Left ventricle myocardium inferior (tissue), 1 donor: Measurements from ENCODE around the gene CCDC136. TPM values are rescaled to one million over a fixed set of nuclear protein-coding genes. Genes with fewer than 3 reads are reported as not detected.

Experiments
- DNase-seq: peaks from one replicate; pipeline ENCODE4 v3.0.0-alpha.2; 2020
- H3K27ac ChIP-seq: fragments of 200-600 bp; replicated peaks from 2 replicates; pipeline ENCODE4 v1.8.0; 2021
- H3K27me3 ChIP-seq: fragments of 200-600 bp; 2 replicates; pipeline ENCODE4 v1.8.0; 2021; ENCODE audit warnings: low read depth
- H3K36me3 ChIP-seq: fragments of 200-600 bp; 2 replicates; pipeline ENCODE4 v1.8.0; 2021
- H3K4me1 ChIP-seq: fragments of 200-600 bp; 2 replicates; pipeline ENCODE4 v1.8.0; 2021
- H3K4me3 ChIP-seq: fragments of 200-600 bp; 2 replicates; pipeline ENCODE4 v1.8.0; 2021; ENCODE audit warnings: mild to moderate bottlenecking, moderate library complexity
- H3K9me3 ChIP-seq: fragments of 200-600 bp; replicated peaks from 2 replicates; pipeline ENCODE4 v1.8.0; 2021
- intact Hi-C: fragments of 100-400 bp; cut with micrococcal nuclease; formaldehyde crosslinking; loops from one replicate; pipeline ENCODE4 v1.11.0; 2022
- total RNA-seq: library from RNA; stranded (reverse); fragmentation: NEBNext Ultra II Directional; extraction: Animal tissue kit (Norgen Biotek cat#: 25700); gene quantifications from one replicate; pipeline ENCODE4 v1.2.1, GENCODE V29; 2021
- TF ChIP-seq, protein P1 (sequence below): fragments of 200-600 bp; IDR thresholded peaks from 2 replicates; pipeline ENCODE4 v1.8.0; 2021; ENCODE audit warnings: antibody characterized with exemption, mild to moderate bottlenecking, borderline replicate concordance
- donor health status: DM: no; HTN: yes; CAD: no; lungs with severe emphysema.

CCDC136 gene
- total RNA-seq, 1 donor from 2014 or later = 8.2 TPM

DNA sequence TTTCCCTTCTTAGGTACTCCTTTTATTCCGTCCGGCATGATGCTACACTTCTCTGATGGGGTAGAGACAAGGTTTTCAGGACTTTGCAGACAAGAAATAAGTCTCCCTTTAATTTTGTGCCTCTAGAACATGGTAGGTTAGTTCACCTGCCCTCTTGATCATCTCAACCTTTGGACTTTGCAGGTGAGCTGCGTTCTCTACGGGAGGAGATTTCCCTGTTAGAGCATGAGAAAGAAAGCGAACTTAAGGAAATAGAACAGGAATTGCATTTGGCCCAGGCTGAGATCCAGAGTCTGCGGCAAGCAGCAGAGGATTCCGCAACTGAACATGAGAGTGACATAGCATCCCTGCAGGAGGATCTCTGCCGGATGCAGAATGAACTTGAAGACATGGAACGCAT is 9.2 kb downstream of the CCDC136 start:
- Histone ChIP-seq H3K27ac (no peak overlapping the region), H3K4me1 (no peaks in the 10 kb centered on the region), H3K36me3 (no peaks in the 10 kb centered on the region), H3K4me3 (no peak overlapping the region), H3K27me3 (no peaks in the 10 kb centered on the region), H3K9me3 (no peaks in the 10 kb centered on the region)
- no peak for DNase-seq
- TF ChIP-seq, protein P1, sequence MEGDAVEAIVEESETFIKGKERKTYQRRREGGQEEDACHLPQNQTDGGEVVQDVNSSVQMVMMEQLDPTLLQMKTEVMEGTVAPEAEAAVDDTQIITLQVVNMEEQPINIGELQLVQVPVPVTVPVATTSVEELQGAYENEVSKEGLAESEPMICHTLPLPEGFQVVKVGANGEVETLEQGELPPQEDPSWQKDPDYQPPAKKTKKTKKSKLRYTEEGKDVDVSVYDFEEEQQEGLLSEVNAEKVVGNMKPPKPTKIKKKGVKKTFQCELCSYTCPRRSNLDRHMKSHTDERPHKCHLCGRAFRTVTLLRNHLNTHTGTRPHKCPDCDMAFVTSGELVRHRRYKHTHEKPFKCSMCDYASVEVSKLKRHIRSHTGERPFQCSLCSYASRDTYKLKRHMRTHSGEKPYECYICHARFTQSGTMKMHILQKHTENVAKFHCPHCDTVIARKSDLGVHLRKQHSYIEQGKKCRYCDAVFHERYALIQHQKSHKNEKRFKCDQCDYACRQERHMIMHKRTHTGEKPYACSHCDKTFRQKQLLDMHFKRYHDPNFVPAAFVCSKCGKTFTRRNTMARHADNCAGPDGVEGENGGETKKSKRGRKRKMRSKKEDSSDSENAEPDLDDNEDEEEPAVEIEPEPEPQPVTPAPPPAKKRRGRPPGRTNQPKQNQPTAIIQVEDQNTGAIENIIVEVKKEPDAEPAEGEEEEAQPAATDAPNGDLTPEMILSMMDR = no peak
- intact Hi-C loops = no loop called here

DNA sequence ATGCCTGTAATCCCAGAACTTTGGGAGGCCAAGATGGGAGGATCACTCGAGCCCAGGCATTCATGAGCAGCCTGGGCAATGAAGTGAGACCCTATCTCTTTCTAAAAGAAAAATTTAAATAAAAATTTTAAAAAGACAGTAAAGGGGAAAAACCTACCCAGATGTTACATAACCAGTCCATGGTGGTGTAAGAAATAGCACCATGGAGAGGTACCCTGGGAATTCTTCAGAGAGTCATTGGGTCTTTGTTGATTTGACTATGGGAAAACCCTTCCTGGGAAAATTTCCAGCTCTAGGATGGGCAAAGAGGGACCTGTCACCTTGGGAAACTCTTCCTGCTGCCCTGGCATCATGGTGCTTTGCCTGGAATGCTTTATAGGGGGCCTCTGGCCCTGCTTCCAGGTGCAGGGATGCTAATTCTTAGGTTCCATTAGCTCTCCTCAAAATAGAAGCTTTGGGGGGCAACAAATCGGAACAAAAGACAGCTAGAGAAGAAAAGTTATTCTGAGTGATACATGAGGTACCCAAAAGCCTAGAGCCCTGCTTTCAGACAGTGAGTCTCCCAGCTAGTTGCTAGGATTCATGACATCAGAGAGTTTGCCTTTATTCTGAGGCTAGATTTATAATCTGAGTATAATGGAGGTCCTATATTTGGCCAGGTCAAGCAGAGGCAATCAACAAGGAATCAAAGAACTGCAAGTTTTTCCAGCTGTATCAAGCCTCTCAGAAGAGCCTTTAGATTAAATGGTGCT is 10.1 kb downstream of the CCDC136 start:
- no peak overlapping the region for H3K4me3 ChIP-seq
- H3K36me3 ChIP-seq = no peaks in the 10 kb centered on the region
- TF ChIP-seq, protein P1 = no peak
- H3K4me1 ChIP-seq = no peaks in the 10 kb centered on the region
- no peak for DNase-seq
- H3K9me3 ChIP-seq = no peaks in the 10 kb centered on the region
- H3K27me3 ChIP-seq = no peaks in the 10 kb centered on the region
- intact Hi-C loops = no loop called here
- H3K27ac ChIP-seq = no peak overlapping the region

DNA sequence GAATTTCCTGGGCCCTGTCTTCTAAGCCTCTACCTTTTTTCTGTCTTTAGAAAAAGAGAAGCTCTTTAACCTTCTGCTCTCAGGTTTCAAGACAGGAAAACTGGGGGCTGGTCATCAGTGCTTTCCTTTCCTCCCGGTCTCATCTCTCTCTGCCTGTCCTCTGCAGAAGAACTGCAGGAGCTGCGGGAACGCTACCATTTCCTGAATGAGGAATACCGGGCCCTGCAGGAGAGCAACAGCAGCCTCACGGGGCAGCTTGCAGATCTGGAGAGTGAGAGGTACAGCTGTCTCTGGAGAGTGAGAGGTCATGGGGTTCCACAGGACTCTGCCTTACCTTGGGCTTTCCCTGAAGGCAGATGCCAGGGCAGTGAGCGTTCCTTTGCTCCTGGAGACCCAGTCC is 12.7 kb downstream of the CCDC136 start:
- DNase-seq = no peak
- intact Hi-C loops = no loop called here
- H3K4me3 ChIP-seq = no peak overlapping the region
- no peaks in the 10 kb centered on the region for H3K9me3 ChIP-seq
- no peaks in the 10 kb centered on the region for H3K4me1 ChIP-seq
- TF ChIP-seq, protein P1 = no peak
- no peaks in the 10 kb centered on the region for H3K36me3 ChIP-seq
- no peaks in the 10 kb centered on the region for H3K27me3 ChIP-seq
- H3K27ac ChIP-seq = no peak overlapping the region

GRCh38 chr7:128805225-128805624 is 13.5 kb downstream of the CCDC136 start:
- no peaks in the 10 kb centered on the region for H3K36me3 ChIP-seq
- H3K27me3 ChIP-seq = no peaks in the 10 kb centered on the region
- H3K4me1 ChIP-seq = no peaks in the 10 kb centered on the region
- TF ChIP-seq, protein P1 = no peak
- no peaks in the 10 kb centered on the region for H3K9me3 ChIP-seq
- no peak overlapping the region for H3K27ac ChIP-seq
- intact Hi-C loops = no loop called here
- no peak overlapping the region for H3K4me3 ChIP-seq
- DNase-seq = no peak

GRCh38 chr7:128807191-128807590 is 15.4 kb downstream of the CCDC136 start:
- TF ChIP-seq, protein P1 = no peak
- H3K9me3 ChIP-seq = no peaks in the 10 kb centered on the region
- H3K4me3 ChIP-seq = no peak overlapping the region
- H3K36me3 ChIP-seq = no peaks in the 10 kb centered on the region
- H3K27ac ChIP-seq = no peak overlapping the region
- peaks cover 3% of the 10 kb centered on the region for H3K4me1 ChIP-seq
- no peaks in the 10 kb centered on the region for H3K27me3 ChIP-seq
- intact Hi-C loops = no loop called here
- no peak for DNase-seq
